Skeletal muscle cell (primary cell): ENCODE results near the gene TMCC2.
A peak's percentile ranks its signal among the peaks of the same experiment; 100 is the strongest.
"Not testable (repeated sequence)": the region's sequence is repeated elsewhere in the genome, so short reads cannot be mapped to it uniquely, and the experiment has no call there.

Experiments
- DNase-seq: peaks from one replicate; pipeline ENCODE4 v3.0.0-alpha.2; 2010; ENCODE audit warnings: low read depth
- H3K4me3 ChIP-seq: 2 replicates; pipeline ENCODE4 v1.5.1; 2011; ENCODE audit warnings: low read depth, mild to moderate bottlenecking, control low read depth, low read length, moderate library complexity

The TMCC2 gene

GRCh38 chr1:205272536-205272935 lies 44.8 kb downstream of the TMCC2 start:
- no peak for DNase-seq
- H3K4me3 ChIP-seq = no peak overlapping the region

GRCh38 chr1:205273551-205273982 lies 45.8 kb downstream of the TMCC2 start:
- no peak overlapping the region for H3K4me3 ChIP-seq
- DNase-seq = no peak

GRCh38 chr1:205274041-205274691 lies 46.4 kb downstream of the TMCC2 start:
- H3K4me3 ChIP-seq = no peak overlapping the region
- no peak for DNase-seq

GRCh38 chr1:205275133-205275532 lies 47.4 kb downstream of the TMCC2 start:
- no peak overlapping the region for H3K4me3 ChIP-seq
- DNase-seq = no peak

GRCh38 chr1:205275916-205276688 lies 48.4 kb downstream of the TMCC2 start:
- H3K4me3 ChIP-seq = no peak overlapping the region
- no peak for DNase-seq

GRCh38 chr1:205276689-205277065 lies 48.9 kb downstream of the TMCC2 start:
- no peak overlapping the region for H3K4me3 ChIP-seq
- DNase-seq = no peak

- DNase-seq = no peak
- H3K4me3 ChIP-seq = no peak overlapping the region
These were observed 52.2 kb downstream of the TMCC2 start for GRCh38 chr1:205279986-205280385.

- not testable (repeated sequence) for DNase-seq, H3K4me3 ChIP-seq
These were observed 53.1 kb downstream of the TMCC2 start for GRCh38 chr1:205280666-205281395.

- H3K4me3 ChIP-seq = no peak overlapping the region
These were observed 55.8 kb downstream of the TMCC2 start for GRCh38 chr1:205283270-205284147.

GRCh38 chr1:205284420-205285144 lies 56.8 kb downstream of the TMCC2 start:
- DNase-seq = peak; percentile 93
- no peak overlapping the region for H3K4me3 ChIP-seq

More at GRCh38 chr1:205283270-205284147, 55.8 kb downstream of the TMCC2 start:
- no peak for DNase-seq

- no peak for DNase-seq
- no peak overlapping the region for H3K4me3 ChIP-seq
These were observed 57.8 kb downstream of the TMCC2 start for GRCh38 chr1:205285381-205286101.

- no peak for DNase-seq
These were observed 58.7 kb downstream of the TMCC2 start for GRCh38 chr1:205286335-205286950.

GRCh38 chr1:205287076-205287475 lies 59.3 kb downstream of the TMCC2 start:
- no peak for DNase-seq
- no peak overlapping the region for H3K4me3 ChIP-seq

More at GRCh38 chr1:205286335-205286950, 58.7 kb downstream of the TMCC2 start:
- H3K4me3 ChIP-seq = no peak overlapping the region

- no peak for DNase-seq
- H3K4me3 ChIP-seq = no peak overlapping the region
These were observed 60.2 kb downstream of the TMCC2 start for GRCh38 chr1:205287767-205288559.

GRCh38 chr1:205291596-205291995 lies 63.9 kb downstream of the TMCC2 start:
- DNase-seq = no peak

GRCh38 chr1:205293350-205294074 lies 65.8 kb downstream of the TMCC2 start:
- no peak overlapping the region for H3K4me3 ChIP-seq
- DNase-seq = no peak

More at GRCh38 chr1:205291596-205291995, 63.9 kb downstream of the TMCC2 start:
- no peak overlapping the region for H3K4me3 ChIP-seq
